ENCODE results near the gene STRN3.

DNA sequence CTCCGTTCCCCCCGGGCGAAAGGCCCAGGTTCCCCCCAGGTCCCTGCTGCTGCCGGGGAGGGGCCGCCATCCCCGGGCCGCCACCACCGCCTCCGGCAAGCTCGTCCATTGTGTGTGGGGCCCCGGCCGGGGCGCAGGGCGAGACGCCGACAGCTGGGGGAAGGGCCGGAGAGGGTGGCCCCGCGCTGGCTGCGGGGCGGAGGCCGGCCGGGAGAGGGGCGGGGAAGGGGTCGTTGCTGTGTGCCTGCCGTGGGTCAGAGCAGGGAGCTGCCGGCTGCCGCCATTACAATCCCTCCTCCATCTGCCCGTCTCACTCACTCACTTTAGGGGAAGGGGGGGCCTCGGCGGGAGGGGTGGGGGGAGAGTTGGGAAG lies at the start of gene STRN3:
- TF ChIP-seq POLR2AphosphoS5 (IDR thresholded peaks at IDR 0.05) (peak in 1 of 3 donors; percentile 6), POLR2A (IDR thresholded peaks at IDR 0.05) (no peak), EP300 (IDR thresholded peaks at IDR 0.05) (no peak)
- TF ChIP-seq, protein P1, sequence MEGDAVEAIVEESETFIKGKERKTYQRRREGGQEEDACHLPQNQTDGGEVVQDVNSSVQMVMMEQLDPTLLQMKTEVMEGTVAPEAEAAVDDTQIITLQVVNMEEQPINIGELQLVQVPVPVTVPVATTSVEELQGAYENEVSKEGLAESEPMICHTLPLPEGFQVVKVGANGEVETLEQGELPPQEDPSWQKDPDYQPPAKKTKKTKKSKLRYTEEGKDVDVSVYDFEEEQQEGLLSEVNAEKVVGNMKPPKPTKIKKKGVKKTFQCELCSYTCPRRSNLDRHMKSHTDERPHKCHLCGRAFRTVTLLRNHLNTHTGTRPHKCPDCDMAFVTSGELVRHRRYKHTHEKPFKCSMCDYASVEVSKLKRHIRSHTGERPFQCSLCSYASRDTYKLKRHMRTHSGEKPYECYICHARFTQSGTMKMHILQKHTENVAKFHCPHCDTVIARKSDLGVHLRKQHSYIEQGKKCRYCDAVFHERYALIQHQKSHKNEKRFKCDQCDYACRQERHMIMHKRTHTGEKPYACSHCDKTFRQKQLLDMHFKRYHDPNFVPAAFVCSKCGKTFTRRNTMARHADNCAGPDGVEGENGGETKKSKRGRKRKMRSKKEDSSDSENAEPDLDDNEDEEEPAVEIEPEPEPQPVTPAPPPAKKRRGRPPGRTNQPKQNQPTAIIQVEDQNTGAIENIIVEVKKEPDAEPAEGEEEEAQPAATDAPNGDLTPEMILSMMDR (IDR thresholded peaks at IDR 0.05), result no peak
